ENCODE data around the gene HYAL1. TPM values are rescaled to one million over a fixed set of nuclear protein-coding genes. Genes with fewer than 3 reads are reported as not detected.

HYAL1 gene
- total RNA-seq, 1 donor from 2014 or later = 3.0 TPM

- Mint-ChIP-seq H3K36me3 (peaks cover 3% of the 10 kb centered on the region), H3K4me3 (peak overlapping the region; percentile 98), H3K4me1 (peaks cover 36% of the 10 kb centered on the region), H3K27ac (peak overlapping the region; percentile 96), H3K27me3 (ENCODE audit: insufficient read depth, low read depth) (peaks cover 24% of the 10 kb centered on the region), H3K9me3 (no peaks in the 10 kb centered on the region)
- Histone ChIP-seq H3K9me3 (ENCODE audit: low read depth) (no peaks in the 10 kb centered on the region), H3F3A (ENCODE audit: low read depth) (peaks cover 23% of the 10 kb centered on the region), H3K4me1 (peaks cover 25% of the 10 kb centered on the region), H3K79me2 (ENCODE audit: low read depth) (peaks cover 40% of the 10 kb centered on the region), H3K36me3 (no peaks in the 10 kb centered on the region), H3K27ac (peak overlapping the region; percentile 70), H2AFZ (replicated peaks) (peak overlapping the region; percentile 27), H3K4me3 (peak overlapping the region; percentile 83), H3K27me3 (peaks cover 46% of the 10 kb centered on the region), H4K20me1 (ENCODE audit: low read depth) (peaks cover 32% of the 10 kb centered on the region), H3K4me2 (peak overlapping the region; percentile 88), H3K9ac (peak overlapping the region; percentile 81)
- DNase-seq (ENCODE audit: low spot score) = peak; percentile 99
- peak; percentile 4 for TF ChIP-seq EZH2phosphoT487 (IDR thresholded peaks at IDR 0.05)
- no peak for TF ChIP-seq EZH2 (IDR thresholded peaks at IDR 0.05)
Measured at GRCh38 chr3:50337175-50337861, 33.9 kb upstream of the HYAL1 start.

- Histone ChIP-seq H3K4me1 (peaks cover 25% of the 10 kb centered on the region), H3K36me3 (no peaks in the 10 kb centered on the region), H3K4me2 (peak overlapping the region; percentile 88), H3K79me2 (ENCODE audit: low read depth) (peaks cover 40% of the 10 kb centered on the region), H3K27ac (peak overlapping the region; percentile 70), H3K9me3 (ENCODE audit: low read depth) (no peaks in the 10 kb centered on the region), H3K4me3 (peak overlapping the region; percentile 83), H3F3A (ENCODE audit: low read depth) (peaks cover 23% of the 10 kb centered on the region), H2AFZ (replicated peaks) (no peak overlapping the region), H3K9ac (peak overlapping the region; percentile 81), H3K27me3 (peaks cover 39% of the 10 kb centered on the region), H4K20me1 (ENCODE audit: low read depth) (peaks cover 32% of the 10 kb centered on the region)
- peaks cover 36% of the 10 kb centered on the region for H3K4me1 Mint-ChIP-seq
- no peaks in the 10 kb centered on the region for H3K9me3 Mint-ChIP-seq
- H3K27ac Mint-ChIP-seq = peak overlapping the region; percentile 82
- H3K4me3 Mint-ChIP-seq = peak overlapping the region; percentile 98
- peak; percentile 37 for DNase-seq (ENCODE audit: low spot score)
- peaks cover 3% of the 10 kb centered on the region for H3K36me3 Mint-ChIP-seq
- TF ChIP-seq EZH2 (IDR thresholded peaks at IDR 0.05) (no peak), EZH2phosphoT487 (IDR thresholded peaks at IDR 0.05) (no peak)
- TF ChIP-seq, protein P1, sequence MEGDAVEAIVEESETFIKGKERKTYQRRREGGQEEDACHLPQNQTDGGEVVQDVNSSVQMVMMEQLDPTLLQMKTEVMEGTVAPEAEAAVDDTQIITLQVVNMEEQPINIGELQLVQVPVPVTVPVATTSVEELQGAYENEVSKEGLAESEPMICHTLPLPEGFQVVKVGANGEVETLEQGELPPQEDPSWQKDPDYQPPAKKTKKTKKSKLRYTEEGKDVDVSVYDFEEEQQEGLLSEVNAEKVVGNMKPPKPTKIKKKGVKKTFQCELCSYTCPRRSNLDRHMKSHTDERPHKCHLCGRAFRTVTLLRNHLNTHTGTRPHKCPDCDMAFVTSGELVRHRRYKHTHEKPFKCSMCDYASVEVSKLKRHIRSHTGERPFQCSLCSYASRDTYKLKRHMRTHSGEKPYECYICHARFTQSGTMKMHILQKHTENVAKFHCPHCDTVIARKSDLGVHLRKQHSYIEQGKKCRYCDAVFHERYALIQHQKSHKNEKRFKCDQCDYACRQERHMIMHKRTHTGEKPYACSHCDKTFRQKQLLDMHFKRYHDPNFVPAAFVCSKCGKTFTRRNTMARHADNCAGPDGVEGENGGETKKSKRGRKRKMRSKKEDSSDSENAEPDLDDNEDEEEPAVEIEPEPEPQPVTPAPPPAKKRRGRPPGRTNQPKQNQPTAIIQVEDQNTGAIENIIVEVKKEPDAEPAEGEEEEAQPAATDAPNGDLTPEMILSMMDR (IDR thresholded peaks at IDR 0.05) = peak; percentile 4
- H3K27me3 Mint-ChIP-seq (ENCODE audit: insufficient read depth, low read depth) = peaks cover 24% of the 10 kb centered on the region
Measured at GRCh38 chr3:50336452-50337174, 33.2 kb upstream of the HYAL1 start.

DNA sequence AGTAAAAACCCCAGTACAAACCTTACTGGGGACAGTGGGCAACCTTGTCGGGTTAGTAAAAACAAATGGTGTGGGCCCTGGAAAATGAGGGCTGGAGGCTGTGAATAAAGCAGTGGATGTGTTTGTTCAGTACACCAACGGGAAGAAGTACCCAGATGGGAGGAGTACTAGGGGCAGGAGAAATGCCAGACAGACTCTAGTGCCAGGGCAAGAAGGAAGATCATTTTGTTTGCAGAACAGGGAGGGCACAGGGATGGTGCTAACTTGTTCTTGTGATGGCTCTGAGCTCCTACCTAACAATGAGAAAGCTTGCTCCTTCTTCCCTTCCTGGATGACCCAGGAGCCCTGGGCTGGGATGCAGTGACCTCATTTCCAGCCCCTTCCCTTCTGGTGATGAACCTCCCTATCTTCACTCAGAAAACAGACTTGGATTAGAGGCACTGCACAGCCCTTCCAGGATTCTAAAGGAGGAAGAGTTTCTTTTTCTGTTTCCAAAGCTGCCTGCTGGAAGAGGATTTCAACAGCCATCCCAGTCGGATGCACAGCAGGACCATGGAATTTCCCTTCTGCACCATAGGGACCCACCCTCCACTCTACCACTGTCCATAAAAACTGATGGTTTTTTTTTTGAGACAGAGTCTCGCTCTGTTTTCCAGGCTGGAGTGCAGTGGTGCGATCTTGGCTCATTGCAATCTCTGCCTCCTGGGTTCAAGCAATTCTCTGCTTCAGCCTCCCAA is 31.1 kb upstream of the HYAL1 start:
- no peak overlapping the region for H3K4me2 ChIP-seq
- no peak overlapping the region for H3K4me3 ChIP-seq
- H3K27ac Mint-ChIP-seq = no peak overlapping the region
- DNase-seq (ENCODE audit: low spot score) = no peak
- TF ChIP-seq, protein P1 (IDR thresholded peaks at IDR 0.05) = no peak
- no peak for TF ChIP-seq EZH2phosphoT487 (IDR thresholded peaks at IDR 0.05)
- TF ChIP-seq EZH2 (IDR thresholded peaks at IDR 0.05) = no peak
- H3K79me2 ChIP-seq (ENCODE audit: low read depth) = peaks cover 40% of the 10 kb centered on the region
- H3K9me3 ChIP-seq (ENCODE audit: low read depth) = no peaks in the 10 kb centered on the region
- peaks cover 28% of the 10 kb centered on the region for H3F3A ChIP-seq (ENCODE audit: low read depth)
- H3K9ac ChIP-seq = peak overlapping the region; percentile 37
- no peak overlapping the region for H3K27ac ChIP-seq
- H3K36me3 ChIP-seq = no peaks in the 10 kb centered on the region
- H3K4me3 Mint-ChIP-seq = peak overlapping the region; percentile 31
- H3K9me3 Mint-ChIP-seq = no peaks in the 10 kb centered on the region
- peaks cover 32% of the 10 kb centered on the region for H4K20me1 ChIP-seq (ENCODE audit: low read depth)
- H3K4me1 Mint-ChIP-seq = peaks cover 31% of the 10 kb centered on the region
- H3K27me3 ChIP-seq = peaks cover 18% of the 10 kb centered on the region
- peaks cover 15% of the 10 kb centered on the region for H3K4me1 ChIP-seq
- no peak overlapping the region for H2AFZ ChIP-seq (replicated peaks)
- peaks cover 3% of the 10 kb centered on the region for H3K36me3 Mint-ChIP-seq
- peaks cover 14% of the 10 kb centered on the region for H3K27me3 Mint-ChIP-seq (ENCODE audit: insufficient read depth, low read depth)
